Endothelial cell of hepatic sinusoid (primary cell): ENCODE results near the gene DLG2.

ENCODE experiments used
- in situ Hi-C: cut with HindIII; loops from 2 replicates; pipeline ENCODE4 v1.10.0; 2017; ENCODE audit warnings: low sequenced_read_pairs

The DLG2 gene

GRCh38 chr11:83538286-83538685, 2088.9 kb downstream of the DLG2 start:
- in situ Hi-C loops, result no loop called here

- in situ Hi-C loops, result no loop called here
Measured at GRCh38 chr11:83537131-83537610, 2090.0 kb downstream of the DLG2 start.

GRCh38 chr11:83533166-83533565, 2094.0 kb downstream of the DLG2 start:
- in situ Hi-C loops, result no loop called here

- in situ Hi-C loops, result no loop called here
Measured at GRCh38 chr11:83528877-83529276, 2098.3 kb downstream of the DLG2 start.

- in situ Hi-C loops, result no loop called here
Measured at GRCh38 chr11:83528225-83528624, 2098.9 kb downstream of the DLG2 start.

GRCh38 chr11:83523676-83524075, 2103.5 kb downstream of the DLG2 start:
- in situ Hi-C loops, result no loop called here

- in situ Hi-C loops, result no loop called here
Measured at GRCh38 chr11:83522911-83523310, 2104.2 kb downstream of the DLG2 start.

- in situ Hi-C loops, result no loop called here
Measured at GRCh38 chr11:83521647-83522596, 2105.2 kb downstream of the DLG2 start.

GRCh38 chr11:83520849-83521248, 2106.3 kb downstream of the DLG2 start:
- in situ Hi-C loops, result no loop called here

GRCh38 chr11:83511646-83512045, 2115.5 kb downstream of the DLG2 start:
- in situ Hi-C loops, result no loop called here

GRCh38 chr11:83510530-83511460, 2116.3 kb downstream of the DLG2 start:
- in situ Hi-C loops, result no loop called here

- in situ Hi-C loops, result no loop called here
Measured at GRCh38 chr11:83508804-83509203, 2118.3 kb downstream of the DLG2 start.

GRCh38 chr11:83502041-83502440, 2125.1 kb downstream of the DLG2 start:
- in situ Hi-C loops, result no loop called here

- in situ Hi-C loops, result no loop called here
Measured at GRCh38 chr11:83493917-83494316, 2133.2 kb downstream of the DLG2 start.

GRCh38 chr11:83493034-83493433, 2134.1 kb downstream of the DLG2 start:
- in situ Hi-C loops, result no loop called here

GRCh38 chr11:83483808-83484207, 2143.3 kb downstream of the DLG2 start:
- in situ Hi-C loops, result no loop called here

GRCh38 chr11:83480811-83481210, 2146.3 kb downstream of the DLG2 start:
- in situ Hi-C loops, result no loop called here

- in situ Hi-C loops, result no loop called here
Measured at GRCh38 chr11:83480251-83480650, 2146.9 kb downstream of the DLG2 start.

- in situ Hi-C loops, result loop anchor here (5.0 kb wide), 1 partner anchor 80 kb away; no protein-coding TSS in a partner anchor
Measured at GRCh38 chr11:83477772-83478171, 2149.4 kb downstream of the DLG2 start.

- in situ Hi-C loops, result loop anchor here (5.0 kb wide), 1 partner anchor 82 kb away; no protein-coding TSS in a partner anchor
Measured at GRCh38 chr11:83475760-83476159, 2151.4 kb downstream of the DLG2 start.

- in situ Hi-C loops, result no loop called here
Measured at GRCh38 chr11:83473743-83474142, 2153.4 kb downstream of the DLG2 start.
